22Rv1 (cell line): ENCODE measurements around the gene SLC24A4.

Experiments
- ZFX ChIP-seq: fragments of 450-650 bp; IDR thresholded peaks from 2 replicates; pipeline ENCODE4 v1.6.1; 2017; ENCODE audit warnings: antibody characterized with exemption, borderline replicate concordance
- TF ChIP-seq, protein P1 (sequence below): fragments of 450-650 bp; IDR thresholded peaks from 2 replicates; pipeline ENCODE4 v1.5.1; 2017; ENCODE audit warnings: mild to moderate bottlenecking

DNA sequence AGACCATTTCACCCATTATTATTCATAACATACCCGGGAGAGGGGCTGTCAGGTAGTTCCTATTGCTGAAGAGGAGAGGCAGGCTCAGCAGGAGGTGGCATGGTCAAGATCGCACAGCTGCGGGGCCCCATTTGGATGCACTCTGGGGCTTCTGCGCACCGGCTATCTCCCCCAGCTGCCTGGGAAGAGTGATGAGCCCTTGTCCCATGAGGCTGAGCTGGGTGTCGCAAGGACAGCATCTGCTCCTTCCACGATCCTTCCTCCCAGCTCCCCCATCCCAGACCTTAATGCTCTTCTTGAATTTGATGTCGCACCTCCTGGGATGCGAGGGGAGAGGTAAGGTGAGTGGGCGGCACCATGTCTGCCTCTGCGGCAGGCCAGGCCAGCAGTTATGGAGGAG is 62.6 kb downstream of the SLC24A4 start:
- TF ChIP-seq, protein P1, sequence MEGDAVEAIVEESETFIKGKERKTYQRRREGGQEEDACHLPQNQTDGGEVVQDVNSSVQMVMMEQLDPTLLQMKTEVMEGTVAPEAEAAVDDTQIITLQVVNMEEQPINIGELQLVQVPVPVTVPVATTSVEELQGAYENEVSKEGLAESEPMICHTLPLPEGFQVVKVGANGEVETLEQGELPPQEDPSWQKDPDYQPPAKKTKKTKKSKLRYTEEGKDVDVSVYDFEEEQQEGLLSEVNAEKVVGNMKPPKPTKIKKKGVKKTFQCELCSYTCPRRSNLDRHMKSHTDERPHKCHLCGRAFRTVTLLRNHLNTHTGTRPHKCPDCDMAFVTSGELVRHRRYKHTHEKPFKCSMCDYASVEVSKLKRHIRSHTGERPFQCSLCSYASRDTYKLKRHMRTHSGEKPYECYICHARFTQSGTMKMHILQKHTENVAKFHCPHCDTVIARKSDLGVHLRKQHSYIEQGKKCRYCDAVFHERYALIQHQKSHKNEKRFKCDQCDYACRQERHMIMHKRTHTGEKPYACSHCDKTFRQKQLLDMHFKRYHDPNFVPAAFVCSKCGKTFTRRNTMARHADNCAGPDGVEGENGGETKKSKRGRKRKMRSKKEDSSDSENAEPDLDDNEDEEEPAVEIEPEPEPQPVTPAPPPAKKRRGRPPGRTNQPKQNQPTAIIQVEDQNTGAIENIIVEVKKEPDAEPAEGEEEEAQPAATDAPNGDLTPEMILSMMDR, result no peak
- no peak for TF ChIP-seq ZFX
